GM23338 (cell line): Measurements from ENCODE around the gene DCAF5. TPM values are rescaled to one million over a fixed set of nuclear protein-coding genes. Genes with fewer than 3 reads are reported as not detected.

Experiments
- ATAC-seq: fragments of 200-7000 bp; cut with Tn5 transposase; 3 replicates; pipeline ENCODE4 v1.9.1; 2020
- DNase-seq: peaks from one replicate; pipeline ENCODE4 v3.0.0-alpha.2; 2015; ENCODE audit warnings: low spot score
- H2AFZ ChIP-seq: fragments of 200-600 bp; sonication (generic); 2 replicates; pipeline ENCODE4 v1.8.0; 2016; ENCODE audit warnings: antibody characterized with exemption, mild to moderate bottlenecking, moderate library complexity
- H3F3A ChIP-seq: fragments of 200-600 bp; sonication (generic); replicated peaks from 2 replicates; pipeline ENCODE4 v1.8.0; 2017; ENCODE audit warnings: antibody characterized with exemption, mixed run types, low read depth
- H3K27ac ChIP-seq: fragments of 200-600 bp; sonication (generic); 2 replicates; pipeline ENCODE4 v1.6.1; 2016; ENCODE audit warnings: low read depth
- H3K27me3 ChIP-seq: fragments of 200-600 bp; sonication (generic); 2 replicates; pipeline ENCODE4 v1.8.0; 2016; ENCODE audit warnings: mild to moderate bottlenecking, mixed run types, moderate library complexity; ENCODE audit not compliant: insufficient read depth
- H3K36me3 ChIP-seq: fragments of 200-600 bp; sonication (generic); 2 replicates; pipeline ENCODE4 v1.8.0; 2016; ENCODE audit warnings: mild to moderate bottlenecking; ENCODE audit not compliant: insufficient read depth
- H3K4me1 ChIP-seq: fragments of 200-600 bp; sonication (generic); 2 replicates; pipeline ENCODE4 v1.8.0; 2016; ENCODE audit warnings: mild to moderate bottlenecking, moderate library complexity; ENCODE audit not compliant: insufficient read depth
- H3K4me2 ChIP-seq: fragments of 200-600 bp; sonication (generic); 2 replicates; pipeline ENCODE4 v1.7.1; 2017; ENCODE audit warnings: mixed run types
- H3K4me3 ChIP-seq: fragments of 200-600 bp; sonication (generic); 2 replicates; pipeline ENCODE4 v1.6.1; 2016; ENCODE audit warnings: mixed run types
- H3K79me2 ChIP-seq: fragments of 200-600 bp; sonication (generic); replicated peaks from 2 replicates; pipeline ENCODE4 v1.8.0; 2017; ENCODE audit warnings: mild to moderate bottlenecking; ENCODE audit not compliant: insufficient read depth
- H3K9me2 ChIP-seq: fragments of 200-600 bp; sonication (generic); 2 replicates; pipeline ENCODE4 v1.8.0; 2017; ENCODE audit not compliant: insufficient read depth
- H4K20me1 ChIP-seq: fragments of 200-600 bp; sonication (generic); replicated peaks from 2 replicates; pipeline ENCODE4 v1.8.0; 2017; ENCODE audit warnings: mild to moderate bottlenecking; ENCODE audit not compliant: insufficient read depth
- H3K27ac Mint-ChIP-seq: 2 replicates; pipeline ENCODE4 v1.8.0; 2020; ENCODE audit warnings: inconsistent platforms, mild to moderate bottlenecking, moderate library complexity, mixed read lengths
- H3K27me3 Mint-ChIP-seq: 3 replicates; pipeline ENCODE4 v1.8.0; 2022; ENCODE audit warnings: low read depth, mild to moderate bottlenecking, moderate library complexity, mixed read lengths, inconsistent platforms; ENCODE audit not compliant: insufficient read depth, poor library complexity
- H3K36me3 Mint-ChIP-seq: 3 replicates; pipeline ENCODE4 v1.8.0; 2021; ENCODE audit warnings: low read depth, mild to moderate bottlenecking, inconsistent platforms, moderate library complexity, mixed read lengths
- H3K4me1 Mint-ChIP-seq: 3 replicates; pipeline ENCODE4 v1.8.0; 2020; ENCODE audit warnings: mild to moderate bottlenecking, inconsistent platforms, mixed read lengths
- H3K4me3 Mint-ChIP-seq: 3 replicates; pipeline ENCODE4 v1.8.0; 2021; ENCODE audit warnings: moderate library complexity, mild to moderate bottlenecking, inconsistent platforms, mixed read lengths
- H3K9me3 Mint-ChIP-seq: 3 replicates; pipeline ENCODE4 v1.8.0; 2020; ENCODE audit warnings: moderate library complexity, mild to moderate bottlenecking, inconsistent platforms, mixed read lengths
- CREB1 ChIP-seq: fragments of 250-450 bp; sonication (Bioruptor Pico); IDR thresholded peaks from 2 replicates; pipeline ENCODE4 v1.5.0; 2020; ENCODE audit warnings: low read depth, mild to moderate bottlenecking, moderate library complexity
- CTCF ChIP-seq, 2 experiments: fragments of 200-600 bp in 1 of 2; sonication (generic) in 1 of 2; conservative IDR thresholded peaks; 2 replicates each; pipeline versions ENCODE4 v1.5.1 to v1.6.1; 2016 to 2017; ENCODE audit warnings: antibody characterized with exemption in 2 of 2, low read depth in 2 of 2, mild to moderate bottlenecking in 2 of 2, moderate library complexity in 1 of 2
- ETS1 ChIP-seq: IDR thresholded peaks from 2 replicates; pipeline ENCODE4 v1.6.1; 2016; ENCODE audit warnings: antibody characterized with exemption
- EZH2 ChIP-seq: fragments of 200-600 bp; sonication (generic); IDR thresholded peaks from one replicate; pipeline ENCODE4 v1.8.0; 2017; ENCODE audit warnings: antibody characterized with exemption, mild to moderate bottlenecking, low read depth; ENCODE audit not compliant: unreplicated experiment
- EZH2phosphoT487 ChIP-seq: fragments of 200-600 bp; sonication (generic); IDR thresholded peaks from one replicate; pipeline ENCODE4 v1.8.1; 2018; ENCODE audit warnings: antibody characterized with exemption; ENCODE audit not compliant: unreplicated experiment
- JUNB ChIP-seq: IDR thresholded peaks from one replicate; pipeline ENCODE4 v1.6.1; 2016; ENCODE audit warnings: antibody characterized with exemption; ENCODE audit not compliant: unreplicated experiment
- NANOG ChIP-seq: IDR thresholded peaks from 2 replicates; pipeline ENCODE4 v1.6.1; 2016; ENCODE audit warnings: antibody characterized with exemption, borderline replicate concordance
- POLR2AphosphoS5 ChIP-seq: IDR thresholded peaks from 2 replicates; pipeline ENCODE4 v1.6.1; 2016; ENCODE audit warnings: antibody characterized with exemption, low read depth
- STAT1 ChIP-seq: IDR thresholded peaks from one replicate; pipeline ENCODE4 v1.6.1; 2016; ENCODE audit warnings: antibody characterized with exemption; ENCODE audit not compliant: unreplicated experiment
- ZNF114 ChIP-seq: fragments of 250-450 bp; sonication (Bioruptor Pico); IDR thresholded peaks from 2 replicates; pipeline ENCODE4 v1.5.0; 2020; ENCODE audit warnings: mild to moderate bottlenecking, moderate library complexity
- ZNF331 ChIP-seq: fragments of 250-450 bp; sonication (Bioruptor Pico); IDR thresholded peaks from 2 replicates; pipeline ENCODE4 v1.5.0; 2020; ENCODE audit warnings: low read depth, mild to moderate bottlenecking, moderate library complexity
- ZNF462 ChIP-seq: fragments of 250-450 bp; sonication (Bioruptor Pico); IDR thresholded peaks from 2 replicates; pipeline ENCODE4 v1.5.0; 2020; ENCODE audit warnings: mild to moderate bottlenecking, moderate library complexity
- polyA plus RNA-seq: library from polyadenylated mRNA; unstranded; fragments of >200 nt; fragmentation: Nextera tagmentation; extraction: Ambion mirVana; gene quantifications from 2 replicates; pipeline ENCODE4 v1.2.1, GENCODE V29; 2016
- total RNA-seq: library from RNA; depleted of rRNA; stranded (reverse); fragments of >200 nt; shearing (Covaris generic); gene quantifications from 2 replicates; pipeline ENCODE4 v1.2.3, GENCODE V29; 2014
- TF ChIP-seq, protein P1 (sequence below): IDR thresholded peaks from one replicate; pipeline ENCODE4 v1.6.1; 2018; ENCODE audit warnings: antibody characterized with exemption; ENCODE audit not compliant: unreplicated experiment

Gene DCAF5
- total and polyA plus RNA-seq, 2 experiments from 2014 or later, result 14.0 to 15.2 TPM

- no peak overlapping the region for H3K4me3 Mint-ChIP-seq
- H3K36me3 Mint-ChIP-seq, result peaks cover 7% of the 10 kb centered on the region
- H3K79me2 ChIP-seq, result no peaks in the 10 kb centered on the region
- TF ChIP-seq ETS1 (no peak), ZNF114 (no peak), NANOG (no peak), CREB1 (CRISPR knock-in tag) (no peak), EZH2 (no peak), POLR2AphosphoS5 (no peak), CTCF (conservative IDR thresholded peaks at IDR 0.05; ENCODE audit: low read depth in 2 of 2) (no peak), ZNF331 (CRISPR knock-in tag) (no peak), JUNB (no peak), ZNF462 (CRISPR knock-in tag) (no peak), STAT1 (no peak), EZH2phosphoT487 (no peak)
- TF ChIP-seq, protein P1, sequence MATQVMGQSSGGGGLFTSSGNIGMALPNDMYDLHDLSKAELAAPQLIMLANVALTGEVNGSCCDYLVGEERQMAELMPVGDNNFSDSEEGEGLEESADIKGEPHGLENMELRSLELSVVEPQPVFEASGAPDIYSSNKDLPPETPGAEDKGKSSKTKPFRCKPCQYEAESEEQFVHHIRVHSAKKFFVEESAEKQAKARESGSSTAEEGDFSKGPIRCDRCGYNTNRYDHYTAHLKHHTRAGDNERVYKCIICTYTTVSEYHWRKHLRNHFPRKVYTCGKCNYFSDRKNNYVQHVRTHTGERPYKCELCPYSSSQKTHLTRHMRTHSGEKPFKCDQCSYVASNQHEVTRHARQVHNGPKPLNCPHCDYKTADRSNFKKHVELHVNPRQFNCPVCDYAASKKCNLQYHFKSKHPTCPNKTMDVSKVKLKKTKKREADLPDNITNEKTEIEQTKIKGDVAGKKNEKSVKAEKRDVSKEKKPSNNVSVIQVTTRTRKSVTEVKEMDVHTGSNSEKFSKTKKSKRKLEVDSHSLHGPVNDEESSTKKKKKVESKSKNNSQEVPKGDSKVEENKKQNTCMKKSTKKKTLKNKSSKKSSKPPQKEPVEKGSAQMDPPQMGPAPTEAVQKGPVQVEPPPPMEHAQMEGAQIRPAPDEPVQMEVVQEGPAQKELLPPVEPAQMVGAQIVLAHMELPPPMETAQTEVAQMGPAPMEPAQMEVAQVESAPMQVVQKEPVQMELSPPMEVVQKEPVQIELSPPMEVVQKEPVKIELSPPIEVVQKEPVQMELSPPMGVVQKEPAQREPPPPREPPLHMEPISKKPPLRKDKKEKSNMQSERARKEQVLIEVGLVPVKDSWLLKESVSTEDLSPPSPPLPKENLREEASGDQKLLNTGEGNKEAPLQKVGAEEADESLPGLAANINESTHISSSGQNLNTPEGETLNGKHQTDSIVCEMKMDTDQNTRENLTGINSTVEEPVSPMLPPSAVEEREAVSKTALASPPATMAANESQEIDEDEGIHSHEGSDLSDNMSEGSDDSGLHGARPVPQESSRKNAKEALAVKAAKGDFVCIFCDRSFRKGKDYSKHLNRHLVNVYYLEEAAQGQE, result no peak
- H4K20me1 ChIP-seq, result no peaks in the 10 kb centered on the region
- no peaks in the 10 kb centered on the region for H3K36me3 ChIP-seq
- peaks cover 2% of the 10 kb centered on the region for H3K27me3 Mint-ChIP-seq
- peaks cover 11% of the 10 kb centered on the region for H3K4me1 Mint-ChIP-seq
- no peak overlapping the region for H2AFZ ChIP-seq
- no peaks in the 10 kb centered on the region for H3K27me3 ChIP-seq
- no peak overlapping the region for H3K4me2 ChIP-seq
- H3K9me2 ChIP-seq, result no peaks in the 10 kb centered on the region
- H3K9me3 Mint-ChIP-seq, result no peaks in the 10 kb centered on the region
- no peak overlapping the region for H3K27ac Mint-ChIP-seq
- H3K4me1 ChIP-seq, result peaks cover 17% of the 10 kb centered on the region
- peak overlapping the region; percentile 3; the same call in 1 of the 2 replicates for H3K27ac ChIP-seq
- no peaks in the 10 kb centered on the region for H3F3A ChIP-seq
- ATAC-seq (no peak), DNase-seq (peak; percentile 17)
- no peak overlapping the region for H3K4me3 ChIP-seq
Observed at GRCh38 chr14:69079188-69079742, 73.7 kb downstream of the DCAF5 start.
